HepG2 (cell line): Measurements from ENCODE around the gene EIF6. TPM values are rescaled to one million over a fixed set of nuclear protein-coding genes. Genes with fewer than 3 reads are reported as not detected.

ENCODE experiments used
- AGO1 ChIP-seq: fragments of 200-400 bp; formaldehyde crosslinking; IDR thresholded peaks from 2 replicates; pipeline ENCODE4 v1.6.1; 2017; ENCODE audit warnings: mild to moderate bottlenecking, low read depth, low read length, moderate library complexity; ENCODE audit not compliant: poor library complexity, severe bottlenecking
- CENPT ChIP-seq: sonication (generic); formaldehyde crosslinking; IDR thresholded peaks from 2 replicates; pipeline ENCODE4 v1.8.0; 2022; ENCODE audit warnings: low read depth, mild to moderate bottlenecking, moderate library complexity, missing genetic modification reagents
- GLI4 ChIP-seq: sonication (generic); formaldehyde crosslinking; IDR thresholded peaks from 2 replicates; pipeline ENCODE4 v1.5.1; 2020; ENCODE audit warnings: missing genetic modification reagents, mild to moderate bottlenecking, moderate library complexity, borderline replicate concordance
- KLF11 ChIP-seq: IDR thresholded peaks from 2 replicates; pipeline ENCODE4 v1.6.1; 2016; ENCODE audit warnings: missing compliant biosample characterization
- MXD3 ChIP-seq: IDR thresholded peaks from 2 replicates; pipeline ENCODE4 v1.6.1; 2016; ENCODE audit warnings: mild to moderate bottlenecking, missing biosample characterization, missing genetic modification reagents
- NFATC3 ChIP-seq: sonication (generic); formaldehyde crosslinking; IDR thresholded peaks from 2 replicates; pipeline ENCODE4 v1.5.1; 2020; ENCODE audit warnings: mild to moderate bottlenecking, missing genetic modification reagents
- NONO ChIP-seq, 2 experiments: fragments of 450-650 bp in 1 of 2; sonication (generic) in 1 of 2; formaldehyde crosslinking in 1 of 2; IDR thresholded peaks in 1 of 2; conservative IDR thresholded peaks in 1 of 2; 2 replicates each; pipeline versions ENCODE4 v1.6.1 to v1.8.0; 2017 to 2022; ENCODE audit warnings: mild to moderate bottlenecking in 1 of 2, missing genetic modification reagents in 1 of 2, moderate library complexity in 1 of 2
- ONECUT2 ChIP-seq: sonication (generic); formaldehyde crosslinking; IDR thresholded peaks from 2 replicates; pipeline ENCODE4 v1.4.0; 2020; ENCODE audit warnings: missing genetic modification reagents
- PATZ1 ChIP-seq: sonication (generic); formaldehyde crosslinking; IDR thresholded peaks from 2 replicates; pipeline ENCODE4 v1.4.0; 2020; ENCODE audit warnings: missing genetic modification reagents
- POLR2A ChIP-seq, 2 experiments: IDR thresholded peaks; 2 replicates each; pipeline ENCODE4 v1.6.1; 2011; ENCODE audit warnings: low read depth in 2 of 2, low read length in 2 of 2, mild to moderate bottlenecking in 1 of 2, moderate library complexity in 1 of 2; ENCODE audit not compliant: insufficient read depth in 1 of 2
- RARA ChIP-seq: IDR thresholded peaks from 2 replicates; pipeline ENCODE4 v1.6.1; 2016; ENCODE audit warnings: missing genetic modification reagents, missing compliant biosample characterization
- RXRA ChIP-seq: sonication (generic); formaldehyde crosslinking; IDR thresholded peaks from 2 replicates; pipeline ENCODE4 v1.5.1; 2020; ENCODE audit warnings: missing genetic modification reagents
- THAP11 ChIP-seq: IDR thresholded peaks from 2 replicates; pipeline ENCODE4 v1.6.1; 2016; ENCODE audit warnings: missing biosample characterization, missing genetic modification reagents
- TRAFD1 ChIP-seq: sonication (generic); formaldehyde crosslinking; IDR thresholded peaks from 2 replicates; pipeline ENCODE4 v1.5.1; 2020; ENCODE audit warnings: missing genetic modification reagents, mild to moderate bottlenecking, borderline replicate concordance
- ZHX1 ChIP-seq: sonication (generic); formaldehyde crosslinking; IDR thresholded peaks from 2 replicates; pipeline ENCODE4 v1.8.1; 2022; ENCODE audit warnings: low read depth, mild to moderate bottlenecking, missing genetic modification reagents
- ZNF12 ChIP-seq: sonication (generic); formaldehyde crosslinking; IDR thresholded peaks from 2 replicates; pipeline ENCODE4 v1.5.0; 2020; ENCODE audit warnings: missing genetic modification reagents
- ZNF557 ChIP-seq: sonication (generic); formaldehyde crosslinking; IDR thresholded peaks from 2 replicates; pipeline ENCODE4 v1.4.0; 2020; ENCODE audit warnings: missing genetic modification reagents
- ZNF652 ChIP-seq: IDR thresholded peaks from 2 replicates; pipeline ENCODE4 v1.6.1; 2016; ENCODE audit warnings: low read depth, borderline replicate concordance
- ZNF775 ChIP-seq: sonication (generic); formaldehyde crosslinking; IDR thresholded peaks from 2 replicates; pipeline ENCODE4 v1.4.0; 2020; ENCODE audit warnings: missing genetic modification reagents, mild to moderate bottlenecking, moderate library complexity, borderline replicate concordance
- ZSCAN22 ChIP-seq: sonication (generic); formaldehyde crosslinking; IDR thresholded peaks from 2 replicates; pipeline ENCODE4 v1.4.0; 2020; ENCODE audit warnings: mild to moderate bottlenecking, missing genetic modification reagents
- polyA plus RNA-seq, 8 experiments: library from polyadenylated mRNA; depleted of rRNA in 3 of 8; stranded (reverse) in 7 of 8; unstranded in 1 of 8; fragments of >200 nt; fragmentation: Illumina TruSeq in 4 of 8; extraction: Trizol in 4 of 8; gene quantifications; 2 replicates each; pipeline versions ENCODE4 v1.2.1 to v1.2.3, GENCODE V29; 2011 to 2016; ENCODE audit warnings: low read depth in 4 of 8, missing spikeins in 1 of 8, mixed read lengths in 1 of 8; ENCODE audit not compliant: insufficient read depth in 1 of 8
- total RNA-seq, 5 experiments: library from RNA; depleted of rRNA; stranded (reverse); fragments of >200 nt; fragmentation: Illumina TruSeq; extraction: Trizol; gene quantifications; 2 replicates each; pipeline ENCODE4 v1.2.3, GENCODE V29; 2016; ENCODE audit warnings: low read depth in 1 of 5

Gene EIF6
- total and polyA plus RNA-seq, 2 of the 13 experiments (the other 11 are each of a cell fraction or from before 2014, with no cell fraction given): 462 to 466 TPM

GRCh38 chr20:35329435-35330139 is 45.0 kb upstream of the EIF6 start (continued):
- TF ChIP-seq AGO1: no peak
- TF ChIP-seq ONECUT2 (CRISPR knock-in tag): 0 out of 2 replicates have a peak, but pooled peaks have one; percentile 14
- TF ChIP-seq ZNF557 (CRISPR knock-in tag): no peak
- peak; percentile 56; the same call in 1 of the 2 replicates for TF ChIP-seq PATZ1 (CRISPR knock-in tag)
- no peak for TF ChIP-seq POLR2A (IDR thresholded peaks at IDR 0.05; ENCODE audit: insufficient read depth in 1 of 2, low read depth in 2 of 2, low read length in 2 of 2)
- peak; percentile 38; the same call in 1 of the 2 replicates for TF ChIP-seq ZNF775 (CRISPR knock-in tag)
- no peak for TF ChIP-seq ZHX1 (CRISPR knock-in tag)
- TF ChIP-seq NFATC3 (CRISPR knock-in tag): 0 out of 2 replicates have a peak, but pooled peaks have one; percentile 57
- TF ChIP-seq ZNF652 (CRISPR knock-in tag): peak; percentile 66; the same call in 1 of the 2 replicates
- TF ChIP-seq GLI4 (CRISPR knock-in tag): no peak
- TF ChIP-seq NONO (IDR thresholded peaks at IDR 0.05): no peak
- TF ChIP-seq NONO (CRISPR knock-in tag; conservative IDR thresholded peaks at IDR 0.05): peak; percentile 40; the same call in 1 of the 2 replicates
- peak; percentile 31; the same call in 1 of the 2 replicates for TF ChIP-seq RXRA (CRISPR knock-in tag)
- TF ChIP-seq TRAFD1: no peak
- no peak for TF ChIP-seq ZNF12 (CRISPR knock-in tag)
- TF ChIP-seq THAP11 (CRISPR knock-in tag): 0 out of 2 replicates have a peak, but pooled peaks have one; percentile 25
- TF ChIP-seq MXD3 (CRISPR knock-in tag): no peak; the same call in 1 of the 2 replicates
- no peak for TF ChIP-seq CENPT (CRISPR knock-in tag)
- TF ChIP-seq KLF11: 0 out of 2 replicates have a peak, but pooled peaks have one; percentile 11
- no peak for TF ChIP-seq ZSCAN22 (CRISPR knock-in tag)
- peak; percentile 35 for TF ChIP-seq RARA
